GM19468 (cell line): ENCODE results near the gene GLP2R.

Experiments used
- ATAC-seq: cut with Tn5 transposase; IDR thresholded peaks from one replicate; pipeline ENCODE4 v1.9.1; 2021; ENCODE audit warnings: mild to moderate bottlenecking, moderate library complexity, moderate number of reproducible peaks; ENCODE audit not compliant: unreplicated experiment; ENCODE audit errors: extremely low read depth

GLP2R gene

DNA sequence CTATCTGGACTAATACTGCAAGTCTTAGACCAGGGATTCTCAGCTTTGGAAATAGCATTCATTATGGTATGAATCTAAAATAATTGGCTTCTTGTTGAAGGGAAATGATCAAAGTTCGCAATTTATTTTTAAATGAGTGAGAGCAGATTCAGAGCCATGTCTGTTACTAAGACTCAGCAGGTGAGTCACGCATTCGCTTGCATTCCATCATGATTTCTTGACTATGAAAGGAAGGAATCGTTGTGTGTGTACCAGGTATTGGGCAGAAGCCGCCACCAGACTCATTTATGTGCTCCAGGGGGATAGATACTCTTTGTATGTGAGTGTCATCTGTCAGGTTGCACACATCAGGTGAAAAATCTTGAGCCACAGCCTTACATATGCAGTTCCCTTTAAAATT, 14.6 kb upstream of the GLP2R start:
- no peak for ATAC-seq

DNA sequence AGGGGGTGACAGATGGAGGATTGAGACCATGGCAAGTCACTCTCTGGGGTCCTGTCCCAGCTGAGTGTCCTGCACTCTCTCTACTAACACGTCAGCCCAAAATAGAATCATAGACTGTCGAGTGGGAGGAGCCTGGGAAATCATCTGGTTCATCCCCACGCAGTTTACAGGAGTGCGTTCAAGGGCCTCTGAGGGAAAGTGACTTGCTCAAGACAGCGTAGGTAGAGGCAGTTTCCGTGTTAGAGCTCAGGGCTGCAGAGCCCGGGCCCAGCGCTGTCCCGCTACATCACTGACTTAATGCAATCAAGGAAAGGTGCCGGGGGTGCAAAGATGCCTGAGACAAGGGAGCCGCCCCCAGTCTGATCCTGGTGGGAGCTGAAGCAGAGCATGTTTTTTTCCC, 14.2 kb upstream of the GLP2R start:
- no peak for ATAC-seq

DNA sequence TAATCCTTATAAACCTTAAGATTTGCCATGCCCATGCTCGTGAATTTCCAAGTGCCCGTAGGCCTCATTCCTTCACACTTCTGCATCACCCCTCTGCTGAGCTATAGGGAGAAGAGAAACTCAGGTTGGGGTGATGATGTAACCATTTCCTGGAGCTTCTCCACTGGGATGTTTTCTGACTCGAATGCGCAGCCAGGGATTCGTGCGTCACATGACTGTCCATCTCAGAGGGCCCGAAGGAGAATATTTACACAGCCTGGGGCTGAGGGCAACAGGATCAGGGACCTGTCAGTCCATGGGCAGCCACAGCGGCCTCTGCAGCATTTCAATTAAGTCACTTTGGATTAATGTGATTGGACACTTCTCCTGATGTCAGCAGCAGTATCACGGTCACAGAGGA, 12.6 kb upstream of the GLP2R start:
- no peak for ATAC-seq

DNA sequence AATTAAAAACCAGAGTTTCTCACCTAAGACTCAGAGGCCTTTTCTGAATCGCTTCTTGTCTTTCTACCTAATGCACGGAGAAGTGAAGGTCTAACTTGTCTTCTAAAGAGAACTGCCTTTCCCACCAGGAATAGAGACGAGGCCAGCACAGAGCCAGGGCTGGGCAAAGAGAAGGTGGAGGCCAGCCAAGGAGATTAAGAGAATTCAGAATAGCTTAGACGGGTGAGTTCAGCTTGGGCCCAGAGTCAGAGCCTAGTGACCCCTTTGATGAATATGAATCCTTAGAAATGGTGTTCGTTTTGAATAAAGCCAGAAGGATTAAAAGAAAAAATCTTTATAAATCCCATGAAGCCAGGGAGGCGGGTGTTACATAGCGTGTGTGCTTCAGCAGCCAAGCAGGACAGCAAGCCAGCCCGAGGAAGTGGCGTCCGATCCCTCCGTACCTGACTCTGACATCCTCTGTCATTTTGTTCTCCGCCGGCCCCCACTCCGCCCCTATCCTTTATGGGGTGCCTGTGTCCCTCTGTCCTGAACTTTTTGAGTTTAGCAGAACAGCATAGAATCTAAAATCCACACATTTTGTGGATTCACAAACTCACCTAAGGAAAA, 11.3 kb upstream of the GLP2R start:
- no peak for ATAC-seq

DNA sequence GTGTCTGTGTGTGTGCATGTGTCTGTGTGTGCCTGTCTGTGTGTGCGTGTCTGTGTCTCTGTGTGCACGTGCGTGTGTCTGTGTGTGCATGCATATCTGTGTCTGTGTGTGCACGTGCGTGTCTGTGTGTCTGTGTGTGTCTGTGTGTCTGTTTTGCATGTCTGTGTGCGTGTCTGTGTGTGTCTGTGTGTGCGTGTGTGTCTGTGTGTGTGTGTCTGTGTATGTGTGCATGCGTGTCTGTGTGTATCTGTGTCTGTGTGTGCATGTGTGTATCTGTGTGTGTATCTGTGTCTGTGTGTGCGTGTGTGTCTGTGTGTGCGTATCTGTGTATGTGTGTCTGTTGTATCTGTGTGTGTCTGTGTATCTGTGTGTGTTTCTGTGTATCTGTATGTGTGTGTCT, 9.3 kb upstream of the GLP2R start:
- no peak for ATAC-seq

DNA sequence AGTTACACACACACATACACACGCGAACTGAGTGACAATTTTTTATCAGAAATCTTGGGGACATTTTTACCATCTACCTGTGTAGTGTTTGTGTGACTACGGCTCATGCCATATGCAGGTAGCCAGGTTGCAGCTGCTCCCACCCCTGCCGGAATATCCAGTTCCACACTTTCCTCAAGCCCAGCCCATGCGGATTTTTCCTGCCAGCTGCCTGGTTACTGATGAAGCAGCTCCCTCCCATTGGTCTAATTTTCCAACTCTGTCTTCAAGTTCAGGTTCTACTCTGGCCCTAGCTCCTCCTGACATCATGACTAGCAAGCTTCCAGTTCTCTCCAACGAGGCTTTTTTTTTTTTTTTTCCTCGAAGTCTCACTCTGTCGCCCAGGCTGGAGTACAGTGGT, 8.6 kb upstream of the GLP2R start:
- no peak for ATAC-seq

DNA sequence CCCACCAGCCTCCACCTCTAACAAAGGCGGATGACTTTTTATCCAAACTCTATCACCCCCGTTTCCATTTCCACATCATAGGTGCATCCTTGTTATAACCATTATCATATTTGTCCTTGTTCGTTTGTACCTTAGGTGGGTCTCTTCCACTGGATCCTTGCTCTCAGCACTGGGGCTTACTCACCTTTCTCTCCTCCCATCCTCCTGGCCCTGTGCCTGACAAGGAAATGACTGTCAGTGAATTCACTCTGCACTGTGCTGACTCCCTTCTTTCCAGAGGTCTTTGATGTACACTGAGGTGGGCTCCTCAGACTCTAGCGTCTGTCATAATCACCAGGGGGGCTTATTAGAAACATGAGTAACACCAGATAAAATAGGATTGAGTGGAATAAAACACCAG, 7.0 kb upstream of the GLP2R start:
- no peak for ATAC-seq

DNA sequence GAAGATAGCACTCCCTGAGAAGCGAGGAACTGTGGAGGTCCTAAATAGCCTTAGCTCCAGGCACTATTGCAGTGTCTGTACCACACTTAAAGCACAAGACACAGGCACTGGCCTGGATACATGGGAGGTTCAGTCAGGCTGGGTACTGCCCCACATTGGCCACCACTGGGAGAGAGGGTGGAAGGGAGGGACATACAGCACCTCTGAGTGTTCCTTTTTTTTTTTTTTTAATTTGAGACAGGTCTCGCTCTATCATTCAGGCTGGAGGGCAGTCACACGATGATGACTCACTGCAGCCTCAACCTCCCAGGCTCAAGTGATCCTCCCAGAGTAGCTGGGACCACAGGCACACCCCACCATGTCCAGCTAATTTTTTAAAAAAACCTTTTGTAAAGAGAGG, 5.3 kb upstream of the GLP2R start:
- ATAC-seq: no peak

DNA sequence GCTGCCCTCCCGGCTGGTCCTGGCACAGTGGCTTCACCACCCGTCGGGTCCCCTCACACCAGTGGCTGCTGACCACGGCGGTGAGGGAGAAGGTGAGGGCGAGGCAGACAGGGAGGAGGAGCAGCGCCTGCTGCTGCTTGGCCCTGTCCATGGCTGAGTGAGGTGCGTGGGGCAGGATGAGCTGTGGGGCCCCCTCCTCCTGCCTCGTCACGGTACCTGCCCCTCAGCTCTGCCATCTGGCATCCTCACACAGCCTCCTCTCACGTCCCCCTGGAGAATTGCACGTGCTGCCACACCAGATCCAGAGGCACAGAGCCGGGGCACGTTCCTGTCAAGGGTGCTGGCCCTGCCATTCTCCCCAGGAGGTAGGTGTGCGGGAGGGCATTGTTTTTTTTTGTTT, 3.8 kb upstream of the GLP2R start, which contains the start of gene GSG1L2:
TSS of gene GSG1L2 (minus strand) at position 159 of the 400 bp plus-strand sequence. CDS start at position 151, 8 bp downstream.
- no peak for ATAC-seq

DNA sequence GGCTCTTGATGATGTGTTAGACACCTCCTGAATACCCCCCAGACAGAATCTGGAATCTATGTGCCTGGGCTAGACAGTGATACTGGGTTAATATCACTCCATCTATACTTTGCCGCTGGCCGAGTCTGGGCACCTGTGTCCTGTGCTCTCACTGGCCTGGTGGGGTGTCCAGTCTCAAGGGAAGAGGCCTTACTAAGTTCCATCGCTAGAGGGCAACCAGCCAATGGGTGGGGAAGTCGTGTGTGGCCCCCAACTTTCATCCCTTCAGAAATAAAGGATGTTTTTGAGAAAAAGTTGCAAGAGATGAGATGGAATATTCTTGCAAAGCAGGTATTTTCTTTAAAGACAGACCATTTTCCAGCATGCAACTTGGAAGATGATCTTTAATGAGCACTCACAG, 1.6 kb upstream of the GLP2R start:
- no peak for ATAC-seq

DNA sequence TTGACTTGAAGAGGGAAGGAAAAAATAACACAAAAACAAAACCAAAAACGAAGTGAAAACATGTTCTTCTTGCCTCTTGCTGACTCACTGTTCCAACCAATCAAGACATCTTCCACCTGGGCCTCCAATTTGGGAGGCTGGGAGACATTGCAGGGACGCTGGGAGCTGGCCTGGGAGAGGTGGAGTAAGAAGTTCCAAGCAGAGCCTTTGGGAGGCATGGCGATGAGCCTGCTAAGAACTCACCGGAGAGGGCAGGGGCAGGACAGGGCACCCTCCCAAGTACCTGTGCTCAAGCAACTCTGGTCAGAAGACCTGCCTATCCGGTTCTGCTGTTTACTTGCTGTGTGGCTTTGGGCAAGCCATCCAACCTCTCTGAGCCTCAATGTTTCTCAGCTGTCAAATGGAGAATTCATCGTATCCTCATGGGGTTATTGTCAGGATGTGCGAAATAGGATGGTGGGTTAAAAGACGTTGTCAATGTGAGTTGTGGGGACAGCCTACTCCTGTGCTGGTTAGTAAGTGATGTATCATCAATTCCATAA, 856 bp upstream of the GLP2R start:
- ATAC-seq: no peak

DNA sequence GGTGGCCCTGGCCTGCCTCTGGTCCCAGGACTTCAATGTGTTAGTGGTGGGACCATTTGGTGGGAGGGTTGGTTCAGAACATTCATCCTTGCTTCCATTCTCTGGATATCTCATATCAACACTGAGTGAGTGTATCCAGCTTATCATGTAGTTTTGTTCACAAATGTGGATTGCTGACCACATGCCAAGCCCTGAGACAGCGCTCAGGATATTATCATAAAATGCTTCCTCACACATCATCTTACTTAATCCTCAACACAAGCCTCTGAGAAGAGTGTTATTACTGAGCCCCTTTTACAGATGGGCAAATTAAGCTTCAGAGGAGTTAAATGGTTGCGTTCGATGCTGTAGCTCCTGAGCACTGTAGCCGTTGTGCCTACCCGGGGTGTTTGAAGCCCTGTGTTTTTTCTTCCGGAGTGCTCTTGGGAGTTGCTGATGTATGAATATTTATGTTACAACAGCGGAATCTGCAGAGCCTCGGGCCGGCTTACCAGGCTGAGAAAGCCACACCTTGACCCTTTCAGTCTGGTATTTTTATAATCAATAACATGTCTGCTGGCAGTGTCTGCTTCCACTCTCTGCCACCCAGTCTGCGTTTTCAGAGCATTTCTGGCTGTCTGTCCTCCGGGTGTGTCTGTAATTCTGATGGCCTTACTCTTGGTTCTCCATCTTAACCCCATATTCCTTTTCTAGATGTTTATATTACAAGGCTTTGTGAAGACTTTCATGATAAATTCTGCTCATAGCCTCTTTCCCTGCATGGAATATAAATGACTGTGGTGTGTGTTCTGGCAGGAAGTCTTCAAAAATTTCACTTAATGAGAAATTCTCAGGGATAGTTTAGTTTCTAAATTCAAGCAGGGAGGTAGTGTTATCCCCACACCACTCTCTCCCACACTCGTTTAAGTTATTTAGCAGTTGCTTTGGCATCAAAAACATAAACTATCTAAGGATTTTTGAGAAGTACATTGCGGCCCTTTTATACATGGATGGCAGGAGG, 2.9 kb downstream of the GLP2R start:
- ATAC-seq: no peak

DNA sequence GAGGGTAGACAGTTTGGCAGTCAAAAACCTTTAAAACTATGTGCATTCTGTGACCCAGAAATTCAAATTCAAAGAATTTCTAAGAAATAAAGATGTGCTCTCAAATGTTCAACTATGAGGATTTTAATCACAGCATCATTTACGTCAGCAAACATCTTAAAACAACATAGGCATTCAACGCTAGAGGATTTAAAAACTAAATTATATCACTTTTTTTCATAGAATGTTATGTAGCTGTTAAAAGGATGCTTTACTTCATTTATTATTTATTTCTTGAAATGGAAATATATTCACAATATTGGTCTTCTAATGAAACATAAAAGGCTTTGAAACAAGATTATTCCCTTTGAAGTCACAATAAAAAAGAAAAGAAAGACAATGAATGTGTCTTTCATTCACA, 3.6 kb downstream of the GLP2R start:
- no peak for ATAC-seq

DNA sequence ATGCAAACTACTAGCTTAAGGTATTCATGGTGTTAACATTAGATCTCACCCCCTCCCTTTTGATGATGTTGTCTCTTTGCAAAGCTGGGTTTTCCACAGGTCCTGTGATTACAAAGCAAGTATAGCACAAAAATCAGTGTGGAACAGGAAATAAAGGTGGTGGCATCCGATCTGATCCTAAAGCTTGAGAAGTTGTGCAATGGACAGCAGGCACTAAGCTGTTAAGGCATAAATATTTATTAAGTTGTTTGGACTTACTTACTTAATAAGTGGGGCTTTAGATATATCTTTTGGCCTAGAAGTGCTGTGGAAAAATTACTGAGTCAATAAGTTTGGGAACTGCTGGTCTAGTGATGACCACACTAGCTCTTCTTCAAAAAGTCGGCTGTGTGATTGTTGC, 5.0 kb downstream of the GLP2R start:
- no peak for ATAC-seq

DNA sequence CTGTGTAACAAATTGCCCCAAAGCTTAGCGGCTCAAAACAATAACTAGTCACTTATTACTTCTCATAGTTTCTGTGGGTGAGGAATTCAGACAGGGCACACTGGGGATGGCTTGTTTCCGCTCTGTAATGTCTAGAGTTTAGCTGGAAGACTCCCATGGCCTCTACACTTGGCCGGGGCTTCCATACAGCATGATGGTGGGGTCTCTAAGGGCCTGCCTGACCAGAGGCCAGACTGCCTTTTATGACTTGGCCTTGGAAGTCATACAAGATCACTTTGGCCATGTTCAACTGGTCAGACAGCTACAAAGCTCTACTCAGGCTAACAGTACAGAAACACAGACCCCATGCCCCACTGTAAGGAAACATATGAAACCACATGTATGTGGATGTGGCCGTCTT, 8.2 kb downstream of the GLP2R start:
- ATAC-seq: no peak

DNA sequence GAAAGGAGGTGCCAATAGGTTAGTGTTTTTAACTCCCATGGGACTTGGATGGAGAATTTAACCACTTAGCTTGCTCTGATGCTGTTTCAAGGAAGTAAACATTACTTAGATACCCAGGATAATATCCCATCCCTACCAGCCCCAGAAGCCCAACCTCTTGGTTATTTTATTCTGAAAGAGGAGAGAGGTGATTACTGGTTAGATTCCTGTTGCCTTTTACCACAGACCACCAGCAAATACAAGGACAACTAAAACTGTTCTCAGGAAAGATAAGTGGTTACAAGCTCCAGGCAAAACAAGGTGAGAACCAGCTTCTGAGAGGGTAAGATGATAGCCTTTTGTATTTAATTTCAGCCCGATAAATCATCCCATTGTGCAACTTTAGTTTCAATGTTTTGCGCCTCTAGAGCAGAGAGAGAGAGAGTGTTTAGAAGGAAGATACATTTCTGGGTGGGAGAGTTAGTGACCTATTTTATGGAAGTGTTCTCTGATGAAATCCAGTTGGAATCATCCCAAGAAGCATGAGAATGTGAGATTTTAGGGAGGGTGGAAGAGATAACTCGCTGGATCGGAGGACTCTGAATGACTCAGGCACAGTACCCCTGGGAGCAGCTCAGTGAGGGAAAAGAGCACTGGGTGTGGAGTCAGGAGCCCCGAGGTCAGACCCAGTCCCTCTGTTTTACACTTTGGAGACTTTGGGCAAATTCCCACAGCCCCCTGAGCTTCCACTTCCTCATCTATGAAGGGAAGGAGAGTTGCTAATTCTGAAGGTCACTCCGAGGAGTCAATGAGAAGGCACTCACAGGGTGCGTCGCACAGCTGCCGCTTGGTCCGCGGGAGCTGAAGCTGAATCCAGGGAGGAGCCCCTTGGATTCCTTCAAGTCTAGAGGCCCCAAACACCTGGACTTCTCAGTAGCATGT, 12.1 kb downstream of the GLP2R start:
- no peak for ATAC-seq

DNA sequence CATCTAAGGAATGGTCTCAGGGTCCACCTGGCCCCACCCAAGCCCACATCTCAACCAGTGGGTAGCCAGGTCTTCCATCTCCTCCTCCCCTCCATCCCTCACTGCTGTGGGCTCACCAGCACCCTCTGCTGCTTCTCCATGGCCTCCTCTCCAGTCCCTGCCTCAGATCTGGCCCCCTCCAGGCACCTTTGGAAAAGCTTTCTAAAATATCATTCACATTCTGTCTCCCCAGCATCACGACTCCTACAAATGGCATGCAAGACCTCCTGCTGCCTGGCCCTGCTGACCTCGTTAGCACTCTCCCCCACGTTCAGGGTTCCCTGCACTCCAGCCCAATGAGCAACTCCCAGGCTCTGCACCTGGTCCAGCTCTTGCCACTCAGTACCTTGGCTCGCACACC, 13.7 kb downstream of the GLP2R start:
- ATAC-seq: no peak

DNA sequence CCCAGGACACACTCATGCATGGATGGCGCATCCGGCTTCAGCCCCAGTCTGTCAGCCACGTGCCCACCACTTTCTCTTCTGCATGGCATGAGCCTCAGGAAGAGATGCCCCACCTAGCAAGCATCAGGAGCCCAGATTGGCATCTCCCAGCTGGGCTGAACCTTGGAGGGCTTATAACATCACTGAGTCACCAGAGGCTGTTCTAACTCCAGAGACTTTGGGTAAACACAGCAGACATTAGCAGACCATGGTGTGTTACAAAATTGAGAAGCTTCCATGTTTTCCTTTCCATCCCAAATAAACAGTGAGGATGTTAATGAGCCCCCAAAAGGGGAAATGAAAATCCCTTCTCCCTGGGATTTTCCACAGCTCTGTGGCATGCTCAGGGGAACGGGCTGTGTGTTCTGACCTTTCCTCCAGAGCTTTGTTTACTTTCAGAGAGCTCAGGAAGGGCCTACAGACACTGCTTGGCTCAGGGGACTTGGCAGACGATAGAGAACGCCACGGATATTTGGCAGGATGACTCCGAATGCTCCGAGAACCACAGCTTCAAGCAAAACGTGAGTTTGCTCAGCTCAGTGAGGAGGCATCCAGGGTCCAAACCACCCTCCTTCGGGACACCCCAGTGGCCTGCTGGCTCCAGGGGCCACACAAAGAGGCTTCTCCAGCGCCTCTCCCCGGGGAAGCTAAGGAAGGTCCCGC, 16.5 kb downstream of the GLP2R start:
- no peak for ATAC-seq

DNA sequence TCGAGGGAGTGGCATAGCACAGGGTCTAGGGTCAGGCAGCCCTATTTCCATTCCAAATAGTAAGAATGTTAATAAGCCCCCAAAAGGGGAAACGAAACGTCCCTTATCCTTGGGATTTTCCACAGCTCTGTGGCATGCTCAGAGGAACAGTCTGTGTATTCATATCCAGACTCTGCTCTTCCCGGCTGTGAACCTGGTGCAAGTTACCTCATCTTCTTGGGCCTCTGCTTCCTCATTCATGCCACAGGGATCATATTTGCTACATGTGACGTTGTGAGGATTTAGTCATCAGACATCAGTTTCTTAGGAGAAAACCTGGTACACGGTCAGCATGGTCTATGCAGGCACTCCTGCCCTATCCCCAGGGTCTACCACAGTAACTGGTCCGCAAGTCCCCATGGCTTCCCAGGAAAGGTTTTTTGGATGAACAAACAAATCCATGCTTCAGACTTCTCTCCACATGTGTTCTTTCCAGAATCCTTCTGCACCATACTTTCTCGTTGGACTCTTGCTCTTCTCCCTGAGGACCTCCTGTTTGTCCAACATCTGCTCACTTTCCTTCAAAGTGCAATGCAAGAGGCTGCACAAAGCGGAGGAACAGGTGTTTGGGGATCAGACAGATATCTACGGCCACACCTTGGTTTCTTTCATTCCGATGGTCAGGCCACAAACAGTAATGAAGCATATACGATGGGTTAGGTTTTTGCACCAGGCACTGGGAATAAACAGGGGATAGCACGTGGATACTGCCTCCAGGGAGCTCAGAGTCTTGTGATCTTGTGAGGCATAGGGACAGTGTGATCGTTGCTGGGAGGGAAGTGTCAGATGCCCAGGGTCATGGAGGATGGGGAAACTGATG, 17.7 kb downstream of the GLP2R start:
- no peak for ATAC-seq
